NCI-H2227 treated with DMSO at 0.1 percent for 48 hours (cell line): ENCODE results near the gene RNF152.
"Not testable (repeated sequence)": the region's sequence is repeated elsewhere in the genome, so short reads cannot be mapped to it uniquely, and the experiment has no call there.

Experiments
- DNase-seq: peaks from one replicate; lab custom pipeline; 2025; lab: John Stamatoyannopoulos, UW

The RNF152 gene

GRCh38 chr18:61821748-61822147, 71.1 kb downstream of the RNF152 start:
- DNase-seq, result no peak

DNA sequence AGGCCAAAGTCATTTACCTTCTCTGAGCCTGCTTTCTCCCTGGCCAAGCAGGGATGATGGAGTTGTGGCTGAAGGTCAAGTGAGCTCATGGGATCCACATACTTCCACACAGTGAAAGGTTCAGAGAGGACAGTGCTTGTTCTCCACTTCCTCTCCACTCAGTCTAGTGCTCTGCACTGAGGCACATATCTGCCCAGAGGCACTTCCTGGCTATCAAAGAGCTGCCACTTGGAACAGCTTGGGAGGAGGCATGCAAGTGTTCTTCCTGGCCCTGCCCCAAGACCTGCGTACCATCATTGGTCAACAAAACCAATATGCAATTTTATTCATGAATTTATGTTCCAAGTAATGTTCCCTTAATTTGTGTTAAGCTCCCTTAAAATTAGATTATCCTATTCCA, 71.9 kb downstream of the RNF152 start:
- DNase-seq, result no peak

- no peak for DNase-seq
Observed at GRCh38 chr18:61817086-61817485, 75.7 kb downstream of the RNF152 start.

DNA sequence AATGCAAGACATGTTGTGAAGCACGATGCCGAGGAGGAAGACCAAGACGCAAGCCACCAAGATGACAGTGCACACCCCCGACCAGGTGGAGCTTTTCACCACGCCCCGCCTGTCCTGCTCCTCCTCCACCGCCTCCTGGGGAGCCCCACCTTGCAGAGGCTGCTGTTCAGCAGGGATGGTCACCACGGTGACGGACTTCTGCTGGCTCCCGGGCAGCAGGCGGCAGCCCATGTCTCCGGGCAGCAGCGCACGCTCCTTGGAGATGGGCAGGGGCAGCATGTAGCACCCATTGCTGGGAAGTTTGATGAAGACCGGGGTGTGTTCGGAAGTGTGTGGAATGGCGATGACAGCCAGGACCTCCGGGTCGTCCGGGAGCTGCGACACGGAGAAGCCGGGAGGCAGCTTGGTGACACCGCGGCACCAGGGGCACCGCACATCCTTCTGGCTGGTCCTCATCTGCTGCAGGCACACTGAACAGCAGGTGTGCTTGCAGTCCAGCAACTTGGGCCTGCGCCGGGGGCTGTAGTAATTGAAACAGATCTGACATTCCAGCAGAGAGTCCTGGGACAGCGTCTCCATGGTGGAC, 76.8 kb downstream of the RNF152 start:
- no peak for DNase-seq

- no peak for DNase-seq
Observed at GRCh38 chr18:61808286-61808685, 84.5 kb downstream of the RNF152 start.

DNA sequence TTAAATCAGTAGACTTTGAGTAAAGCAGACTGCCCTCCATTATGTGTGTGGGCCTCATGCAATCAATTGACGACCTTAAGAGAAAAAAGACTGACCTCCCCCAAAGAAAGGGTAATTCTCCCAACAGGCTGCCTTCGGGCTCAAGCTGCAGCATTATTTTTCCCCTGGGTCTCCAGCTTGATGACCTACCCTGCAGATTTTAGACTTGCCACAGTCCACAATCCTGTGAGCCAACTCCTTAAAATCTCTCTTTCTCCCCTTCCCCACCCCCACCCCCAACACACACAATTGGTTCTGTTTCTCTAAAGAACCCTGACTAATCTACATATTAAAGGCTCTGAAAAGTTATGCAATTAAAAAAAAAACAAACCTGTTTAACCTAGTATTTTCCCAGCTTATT, 89.4 kb downstream of the RNF152 start:
- DNase-seq, result no peak

GRCh38 chr18:61797696-61798590, 94.9 kb downstream of the RNF152 start:
- DNase-seq, result peak; percentile 2

DNA sequence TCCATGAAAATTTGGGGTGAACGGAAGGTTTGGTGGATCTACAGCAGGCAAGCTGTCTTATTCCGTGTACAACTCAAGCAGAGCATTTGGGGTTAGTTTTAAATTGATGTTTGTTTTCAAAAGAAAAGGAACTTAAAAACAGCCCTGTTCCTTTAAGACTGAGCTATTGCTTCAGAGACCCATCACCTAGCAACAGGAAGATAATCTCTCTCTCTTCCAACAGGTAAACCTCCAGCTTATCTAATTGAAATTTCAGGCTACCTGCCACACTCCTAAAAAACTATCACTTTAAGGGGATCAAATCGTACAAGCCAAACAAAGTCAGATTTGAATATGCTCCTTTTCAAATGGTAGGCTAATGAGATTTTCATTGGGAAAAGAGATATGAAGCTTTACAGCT, 101.8 kb downstream of the RNF152 start:
- DNase-seq, result no peak

- not testable (repeated sequence) for DNase-seq
Observed at GRCh38 chr18:61787011-61787670, 105.7 kb downstream of the RNF152 start.

DNA sequence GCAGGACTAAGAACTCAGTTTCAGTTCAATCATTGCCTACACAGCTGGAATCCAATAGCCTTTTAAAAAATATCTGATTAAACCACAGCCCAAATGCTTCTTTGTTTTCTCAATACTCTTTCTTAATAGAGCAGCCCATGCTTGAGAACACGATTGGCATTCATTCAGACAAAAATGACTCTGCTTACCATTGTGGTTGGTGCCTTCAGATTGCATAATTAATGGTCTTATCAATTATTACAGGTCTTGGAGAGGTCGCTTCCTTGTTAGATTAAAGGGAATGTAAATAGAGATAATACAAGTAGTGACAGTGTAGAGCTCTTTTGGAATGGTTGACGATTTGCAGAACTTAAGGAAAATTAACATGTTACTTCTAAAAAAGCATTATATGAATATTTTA, 107.2 kb downstream of the RNF152 start:
- DNase-seq, result no peak

DNA sequence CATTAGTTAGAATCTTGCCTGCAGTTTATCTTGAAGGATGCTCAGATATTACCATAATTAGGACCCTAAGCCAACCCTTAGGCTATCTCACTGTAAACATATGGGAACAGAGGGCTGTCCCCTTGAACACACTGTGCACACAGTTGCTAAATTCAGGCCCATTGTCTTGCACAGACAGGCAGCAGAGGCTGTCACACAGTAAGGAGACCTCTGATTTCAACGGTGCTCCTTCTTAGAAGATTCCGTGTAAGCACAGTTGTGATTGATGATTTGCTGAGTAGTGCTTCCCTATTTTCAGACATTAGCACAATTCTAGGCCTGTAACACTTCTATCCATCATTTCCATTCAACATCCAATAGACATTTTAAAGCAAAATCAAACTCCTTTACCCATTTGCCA, 108.0 kb downstream of the RNF152 start:
- no peak for DNase-seq

DNA sequence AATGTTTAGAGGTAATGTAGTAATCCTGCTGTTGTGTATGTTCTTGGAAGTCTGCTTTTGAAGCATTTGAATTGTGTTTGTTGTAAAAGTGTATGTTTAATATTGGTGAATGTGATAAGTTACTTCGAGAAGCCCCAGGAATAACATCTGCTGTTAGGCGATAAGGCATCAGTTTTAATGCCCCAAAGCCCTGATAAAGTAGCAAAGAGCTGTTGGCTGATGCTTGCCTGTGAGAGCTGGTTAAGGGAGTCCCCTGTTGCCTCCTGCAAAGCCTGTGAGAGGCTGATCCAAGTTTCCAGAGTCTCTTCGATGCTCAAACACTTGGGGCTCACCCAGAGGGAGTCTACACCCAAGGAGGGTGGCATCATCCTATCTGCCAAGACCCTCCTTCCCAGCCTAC, 110.3 kb downstream of the RNF152 start:
- DNase-seq, result no peak

GRCh38 chr18:61776201-61776600, 116.6 kb downstream of the RNF152 start:
- not testable (repeated sequence) for DNase-seq

DNA sequence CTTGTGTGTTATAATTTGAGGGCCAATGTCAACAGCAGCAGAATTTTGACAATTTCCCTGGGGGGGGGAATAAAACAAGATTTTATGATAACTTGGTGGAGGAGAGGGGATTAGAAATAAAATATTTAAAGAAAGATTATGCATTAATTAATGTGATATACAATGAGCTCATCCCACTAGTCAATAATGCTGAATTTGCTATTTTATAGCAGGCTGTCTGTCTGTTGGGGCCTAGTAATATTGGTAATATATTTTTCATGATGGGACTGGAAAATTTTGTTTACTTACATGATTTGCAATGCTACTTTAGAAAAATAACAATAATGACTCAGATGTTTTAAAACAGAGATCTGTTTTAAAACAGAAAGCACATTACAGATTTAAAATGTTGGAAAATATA, 118.0 kb downstream of the RNF152 start:
- DNase-seq, result no peak

DNA sequence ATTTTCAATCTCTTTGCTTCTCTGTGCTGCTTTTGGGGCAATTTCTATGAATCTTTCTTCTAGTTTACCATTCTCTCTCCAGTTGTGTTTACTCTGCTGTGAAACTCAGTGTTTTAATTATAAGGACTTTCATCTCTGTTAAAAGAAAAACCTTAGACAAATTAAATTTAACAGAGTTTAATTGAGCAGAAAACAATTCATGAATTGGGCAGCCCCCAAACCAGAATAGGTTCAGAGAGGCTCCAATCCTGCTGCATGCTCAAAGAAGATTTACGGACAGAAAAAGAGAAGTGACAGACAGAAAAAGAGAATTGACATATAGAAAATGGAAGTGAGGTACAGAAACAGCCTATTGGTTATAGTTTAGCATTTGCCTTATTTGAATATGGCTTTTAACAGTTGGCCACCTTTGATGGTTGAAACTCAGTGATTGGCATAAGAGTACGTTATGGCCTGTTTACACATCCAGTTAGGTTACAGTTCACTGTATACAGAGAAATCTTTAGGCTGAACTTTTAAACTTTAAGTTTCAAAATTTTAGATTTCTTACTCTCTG, 120.4 kb downstream of the RNF152 start:
- DNase-seq, result no peak

DNA sequence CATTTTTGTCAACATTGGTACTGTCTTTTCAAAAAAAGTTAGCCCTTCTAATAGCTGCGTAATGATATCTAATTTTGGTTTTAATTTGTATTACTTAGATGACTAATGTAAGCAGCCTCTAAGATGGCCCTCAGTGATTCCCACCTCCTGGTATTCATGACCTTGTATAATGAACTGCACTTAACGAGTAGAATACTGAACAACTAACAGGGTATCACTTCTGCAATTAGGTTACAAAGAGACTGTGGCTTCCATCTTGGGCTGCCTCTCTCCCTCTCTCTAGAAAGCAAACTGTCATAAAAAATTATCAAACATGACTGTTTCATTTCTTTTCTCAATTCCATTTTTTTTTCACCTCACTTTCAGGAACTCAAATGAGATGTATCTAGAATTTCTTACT, 120.9 kb downstream of the RNF152 start:
- no peak for DNase-seq

GRCh38 chr18:61770279-61770678, 122.5 kb downstream of the RNF152 start:
- no peak for DNase-seq

DNA sequence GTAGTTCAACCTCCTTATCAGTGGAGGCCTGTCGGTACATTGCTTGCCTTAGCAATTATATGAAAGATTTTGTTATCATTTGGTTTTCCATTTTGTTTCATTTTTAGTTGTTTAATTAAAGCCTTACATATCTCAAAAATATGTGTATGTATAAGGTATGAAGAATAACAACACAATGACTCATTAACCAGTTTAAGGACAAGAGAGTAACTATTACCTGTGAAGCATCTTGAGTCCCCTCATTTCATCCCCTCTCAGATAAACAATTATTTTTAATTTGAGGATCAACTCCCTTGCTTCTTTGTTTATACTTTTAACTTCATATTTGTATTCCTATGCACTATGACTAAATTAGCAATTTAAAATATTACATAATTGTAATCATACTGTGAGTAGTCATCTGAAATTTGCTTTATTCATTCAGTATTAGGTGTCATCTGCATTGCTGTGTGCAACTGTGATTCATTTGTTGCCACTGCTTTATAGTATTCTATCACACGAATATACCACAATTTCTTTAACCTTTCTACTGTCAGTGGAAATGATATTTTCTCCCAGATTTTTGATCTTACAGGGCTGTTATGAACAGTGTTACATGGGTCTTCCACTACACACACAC, 126.4 kb downstream of the RNF152 start:
- DNase-seq, result no peak

GRCh38 chr18:61765097-61765496, 127.7 kb downstream of the RNF152 start:
- no peak for DNase-seq

GRCh38 chr18:61764381-61764780, 128.4 kb downstream of the RNF152 start:
- DNase-seq, result no peak

- no peak for DNase-seq
Observed at GRCh38 chr18:61761875-61762274, 130.9 kb downstream of the RNF152 start.
